HK-2 (cell line): ENCODE data around the gene SAMD4B.
"Not testable (repeated sequence)": the region's sequence is repeated elsewhere in the genome, so short reads cannot be mapped to it uniquely, and the experiment has no call there.

ENCODE experiments used
- DNase-seq: peaks from one replicate; pipeline ENCODE4 v3.0.0-alpha.2; 2018; ENCODE audit not compliant: unreplicated experiment

Gene SAMD4B, protein sequence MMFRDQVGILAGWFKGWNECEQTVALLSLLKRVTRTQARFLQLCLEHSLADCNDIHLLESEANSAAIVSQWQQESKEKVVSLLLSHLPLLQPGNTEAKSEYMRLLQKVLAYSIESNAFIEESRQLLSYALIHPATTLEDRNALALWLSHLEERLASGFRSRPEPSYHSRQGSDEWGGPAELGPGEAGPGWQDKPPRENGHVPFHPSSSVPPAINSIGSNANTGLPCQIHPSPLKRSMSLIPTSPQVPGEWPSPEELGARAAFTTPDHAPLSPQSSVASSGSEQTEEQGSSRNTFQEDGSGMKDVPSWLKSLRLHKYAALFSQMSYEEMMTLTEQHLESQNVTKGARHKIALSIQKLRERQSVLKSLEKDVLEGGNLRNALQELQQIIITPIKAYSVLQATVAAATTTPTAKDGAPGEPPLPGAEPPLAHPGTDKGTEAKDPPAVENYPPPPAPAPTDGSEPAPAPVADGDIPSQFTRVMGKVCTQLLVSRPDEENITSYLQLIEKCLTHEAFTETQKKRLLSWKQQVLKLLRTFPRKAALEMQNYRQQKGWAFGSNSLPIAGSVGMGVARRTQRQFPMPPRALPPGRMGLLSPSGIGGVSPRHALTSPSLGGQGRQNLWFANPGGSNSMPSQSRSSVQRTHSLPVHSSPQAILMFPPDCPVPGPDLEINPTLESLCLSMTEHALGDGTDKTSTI

DNA sequence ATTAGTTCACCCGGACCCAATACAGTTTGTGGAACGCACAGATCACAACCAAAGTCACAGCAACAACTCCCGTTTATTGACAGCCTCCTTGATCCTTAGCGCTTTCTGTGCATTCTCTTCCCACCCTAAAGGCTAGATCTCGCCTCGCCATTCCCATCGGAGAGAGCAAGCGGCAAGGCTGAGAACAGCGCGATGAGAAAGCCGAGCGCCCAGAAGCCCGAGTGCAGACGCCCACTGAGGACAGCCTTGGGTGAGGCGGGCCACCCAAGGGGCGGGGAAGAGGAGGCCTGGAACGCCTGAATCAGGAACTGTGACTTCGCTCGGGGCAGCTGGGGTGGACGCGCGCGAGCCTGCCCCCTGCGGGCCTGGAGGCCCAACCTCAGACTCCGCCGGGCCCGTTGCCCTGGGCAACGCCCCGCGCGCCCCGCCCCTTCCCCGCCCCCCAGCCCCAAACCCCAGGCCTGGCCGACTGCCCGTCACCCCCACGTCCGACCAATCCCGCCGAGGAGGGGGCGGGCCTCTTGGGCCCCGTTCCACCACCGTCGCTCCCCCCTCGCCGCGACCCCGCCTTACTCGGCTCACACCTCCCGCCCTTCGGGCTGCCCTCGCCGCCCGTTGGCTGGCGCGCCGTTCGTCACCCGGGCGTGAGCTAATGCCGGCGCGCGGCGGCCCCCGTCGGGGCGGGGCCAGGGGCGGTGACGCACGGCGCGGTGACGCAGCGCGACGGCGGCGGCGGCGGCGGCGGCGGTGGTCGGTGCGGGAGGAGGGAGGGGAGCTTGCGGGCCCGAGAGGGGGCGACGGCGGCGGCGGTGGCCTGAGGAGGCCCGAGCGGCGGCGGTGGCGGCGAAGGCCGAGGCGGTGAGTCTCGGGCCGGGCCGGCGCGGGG lies at the start of gene SAMD4B:
TSS of gene SAMD4B (plus strand) at position 703 of the 886 bp plus-strand sequence. CDS start 14,473 bp downstream, outside the sequence.
- peak; percentile 99 for DNase-seq

DNA sequence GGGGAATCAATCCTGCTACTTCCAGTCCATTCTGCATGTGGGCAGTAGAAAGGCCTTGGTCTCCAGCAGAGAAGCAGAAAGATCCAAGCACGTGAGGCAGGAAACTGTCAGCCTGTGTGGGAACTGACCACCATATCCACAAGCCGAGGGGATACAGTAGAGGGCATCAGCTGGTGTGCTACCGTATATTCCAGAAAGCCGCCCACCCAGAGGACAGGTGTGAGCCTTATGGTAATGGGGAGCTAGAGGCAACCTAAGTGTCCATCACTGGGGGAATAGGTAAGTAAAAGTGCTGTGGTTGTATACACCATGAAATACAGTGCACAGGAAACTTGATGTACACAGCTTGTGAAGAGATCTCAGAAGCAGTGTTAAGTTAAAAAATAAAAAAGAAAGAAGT lies 48.8 kb upstream of the SAMD4B start:
- no peak for DNase-seq

DNA sequence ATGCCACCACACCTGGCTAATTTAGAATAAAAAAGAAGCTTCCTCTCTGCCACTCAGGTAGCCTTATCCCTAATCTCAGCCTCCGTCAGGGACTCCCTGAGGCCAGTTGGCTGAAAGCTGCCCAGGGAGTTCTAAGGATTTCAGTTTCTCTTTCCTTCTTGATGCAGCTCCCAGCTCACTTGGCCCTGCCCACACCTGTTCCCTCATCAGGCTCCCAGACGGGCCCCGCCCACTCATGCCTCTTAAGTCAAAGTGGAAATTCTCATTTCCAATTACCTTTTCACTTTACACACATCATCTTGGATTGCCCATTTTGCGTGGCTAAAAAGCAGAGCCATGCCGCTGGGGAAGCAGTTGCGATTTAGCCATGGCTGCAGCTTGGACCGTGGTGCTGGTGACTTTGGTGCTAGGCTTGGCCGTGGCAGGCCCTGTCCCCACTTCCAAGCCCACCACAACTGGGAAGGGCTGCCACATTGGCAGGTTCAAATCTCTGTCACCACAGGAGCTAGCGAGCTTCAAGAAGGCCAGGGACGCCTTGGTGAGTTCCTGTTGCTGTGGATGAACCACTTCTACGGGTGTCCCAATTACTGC lies 46.1 kb upstream of the SAMD4B start, which contains the start of gene IFNL1:
TSS of gene IFNL1 (plus strand) at position 353 of the 591 bp plus-strand sequence. CDS start at position 368, 15 bp downstream.
- no peak for DNase-seq

DNA sequence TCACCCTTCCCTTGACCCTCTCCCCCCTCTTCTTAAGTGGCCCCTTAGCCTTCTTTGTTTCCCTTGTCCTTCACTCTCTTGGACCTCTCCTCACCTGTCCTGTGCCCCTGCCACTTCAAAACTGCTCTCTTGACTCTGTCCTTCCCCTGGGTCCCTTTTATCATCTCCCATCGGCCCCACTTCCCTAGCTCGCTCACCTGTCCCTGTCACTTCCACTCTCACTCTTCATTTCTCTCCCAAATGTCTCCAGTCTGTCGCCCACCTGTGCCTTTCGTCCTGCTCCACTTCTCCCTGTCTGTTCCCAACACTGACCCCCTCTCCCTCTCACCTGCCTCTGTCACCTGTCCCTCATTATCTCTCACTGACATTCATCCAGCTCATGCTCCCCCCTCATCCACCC lies 45.3 kb upstream of the SAMD4B start:
- DNase-seq = no peak

DNA sequence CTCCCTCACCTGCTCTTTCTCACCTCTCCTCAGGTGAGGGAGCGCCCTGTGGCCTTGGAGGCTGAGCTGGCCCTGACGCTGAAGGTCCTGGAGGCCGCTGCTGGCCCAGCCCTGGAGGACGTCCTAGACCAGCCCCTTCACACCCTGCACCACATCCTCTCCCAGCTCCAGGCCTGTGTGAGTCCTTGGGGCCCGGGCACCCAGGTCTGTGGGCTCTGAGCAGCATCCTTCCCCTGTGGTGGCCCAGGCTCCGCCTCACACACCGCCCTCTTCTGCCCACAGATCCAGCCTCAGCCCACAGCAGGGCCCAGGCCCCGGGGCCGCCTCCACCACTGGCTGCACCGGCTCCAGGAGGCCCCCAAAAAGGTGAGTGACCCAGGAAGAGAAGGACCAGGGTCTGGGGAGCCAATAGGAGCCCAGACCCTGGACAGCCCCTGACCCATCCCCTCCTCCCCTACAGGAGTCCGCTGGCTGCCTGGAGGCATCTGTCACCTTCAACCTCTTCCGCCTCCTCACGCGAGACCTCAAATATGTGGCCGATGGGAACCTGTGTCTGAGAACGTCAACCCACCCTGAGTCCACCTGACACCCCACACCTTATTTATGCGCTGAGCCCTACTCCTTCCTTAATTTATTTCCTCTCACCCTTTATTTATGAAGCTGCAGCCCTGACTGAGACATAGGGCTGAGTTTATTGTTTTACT lies 44.1 kb upstream of the SAMD4B start:
- no peak for DNase-seq

DNA sequence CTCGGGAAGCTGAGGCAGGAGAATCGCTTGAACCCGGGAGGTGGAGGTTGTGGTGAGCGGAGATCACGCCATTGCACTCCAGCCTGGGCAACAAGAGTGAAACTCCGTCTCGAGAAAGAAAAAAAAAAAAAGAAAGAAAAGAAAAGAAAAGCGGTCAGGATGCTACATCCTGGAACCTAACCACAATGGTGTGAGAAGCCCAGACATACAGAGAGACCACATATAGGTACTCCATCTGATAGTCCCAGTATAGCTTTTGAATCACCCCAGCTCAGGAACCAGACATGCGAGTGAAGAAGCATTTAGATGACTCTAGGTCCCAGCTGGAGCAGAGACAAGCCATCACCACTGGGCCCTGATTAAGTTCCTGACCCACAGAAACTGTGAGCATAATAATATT lies 42.8 kb upstream of the SAMD4B start:
- no peak for DNase-seq

DNA sequence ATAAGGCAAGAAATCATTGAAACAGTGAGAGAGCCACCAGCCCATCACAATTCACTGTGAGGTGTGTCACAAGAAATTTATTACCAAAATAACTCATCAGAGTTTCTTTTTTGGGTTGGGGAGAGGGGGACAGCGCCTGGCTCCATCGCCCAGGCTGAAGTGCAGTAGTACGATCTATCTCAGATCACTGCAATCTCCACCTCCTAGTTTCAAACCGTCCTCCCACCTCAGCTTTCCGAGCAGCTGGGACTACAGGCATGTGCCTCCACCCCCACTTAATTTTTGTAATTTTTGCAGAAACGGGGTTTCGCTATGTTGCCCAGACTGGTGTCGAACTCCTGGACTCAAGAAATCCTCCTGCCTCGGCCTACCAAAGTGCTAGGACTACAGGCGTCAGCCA lies 42.4 kb upstream of the SAMD4B start:
- DNase-seq = no peak

DNA sequence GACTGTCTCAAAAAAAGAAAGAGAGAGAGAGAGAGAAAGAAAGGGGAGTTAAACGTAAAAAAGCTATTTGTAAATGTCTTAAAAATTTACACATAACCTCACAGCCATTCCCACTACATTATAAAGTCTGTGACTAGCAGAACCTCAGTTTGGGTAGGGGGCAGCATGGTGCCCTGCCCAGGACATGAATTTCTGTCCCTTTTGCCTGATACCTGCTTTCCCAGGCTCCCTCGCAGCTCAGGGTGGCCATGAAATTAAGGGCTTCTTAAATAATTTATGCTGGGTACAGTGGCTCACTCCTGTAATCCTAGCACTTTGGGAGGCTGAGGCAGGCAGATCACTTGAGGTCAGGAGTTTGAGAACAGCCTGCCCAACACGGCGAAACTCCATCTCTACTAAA lies 41.2 kb upstream of the SAMD4B start:
- DNase-seq = no peak

DNA sequence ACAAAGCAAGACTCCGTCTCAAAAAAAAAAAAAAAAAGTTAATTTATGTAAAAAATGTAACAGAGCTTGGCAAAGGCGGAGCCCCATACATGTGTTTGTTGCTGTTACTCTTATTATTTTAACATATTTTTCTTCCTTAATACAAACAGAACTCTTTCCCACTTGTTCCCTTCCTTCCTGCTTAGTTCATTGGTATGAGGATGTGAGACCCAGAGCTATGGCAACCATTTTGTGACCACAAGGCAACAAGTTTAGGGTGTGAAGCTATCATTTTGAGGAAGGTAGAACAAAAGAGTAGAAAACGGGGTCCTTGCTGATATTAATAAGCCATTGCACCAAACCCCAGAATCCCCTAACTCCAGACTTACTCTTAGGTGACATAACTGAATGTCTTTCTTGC lies 40.7 kb upstream of the SAMD4B start:
- no peak for DNase-seq

DNA sequence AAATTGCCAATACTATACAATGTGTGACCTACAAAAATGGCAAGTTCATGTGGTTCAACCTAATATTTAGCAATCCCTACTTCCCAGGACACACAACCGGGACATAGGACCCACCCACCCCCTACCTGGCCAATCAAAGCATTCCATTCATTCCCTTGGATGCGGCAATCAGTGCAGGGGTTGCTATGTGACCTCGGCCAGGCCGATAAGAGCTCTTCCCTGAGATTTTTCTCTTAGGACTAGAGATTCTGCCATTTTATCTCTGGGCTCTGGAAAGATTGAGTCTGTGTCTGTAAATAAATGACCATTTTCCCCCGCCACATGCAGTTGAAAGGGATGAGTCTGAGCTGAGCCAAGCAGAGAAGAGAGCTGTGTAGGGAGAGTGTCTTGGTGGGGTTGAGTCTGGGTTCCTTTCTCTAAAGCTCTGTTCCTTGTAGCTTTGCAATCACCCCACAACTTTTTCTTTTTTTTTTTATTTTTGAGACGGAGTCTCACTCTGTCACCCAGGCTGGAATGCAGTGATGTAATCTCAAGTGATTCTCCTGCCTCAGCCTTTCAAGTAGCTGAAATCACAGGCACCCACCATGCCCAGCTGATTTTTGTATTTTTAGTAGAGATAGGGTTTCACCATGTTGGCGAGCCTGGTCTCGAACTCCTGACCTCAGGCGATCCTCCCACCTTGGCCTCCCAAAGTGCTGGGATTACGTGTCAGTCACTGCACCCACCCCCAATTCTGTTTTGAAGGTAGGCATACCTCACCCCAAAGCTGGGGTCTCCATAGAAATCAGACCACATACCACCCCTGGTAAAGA lies 38.6 kb upstream of the SAMD4B start:
- peak; percentile 32 for DNase-seq

DNA sequence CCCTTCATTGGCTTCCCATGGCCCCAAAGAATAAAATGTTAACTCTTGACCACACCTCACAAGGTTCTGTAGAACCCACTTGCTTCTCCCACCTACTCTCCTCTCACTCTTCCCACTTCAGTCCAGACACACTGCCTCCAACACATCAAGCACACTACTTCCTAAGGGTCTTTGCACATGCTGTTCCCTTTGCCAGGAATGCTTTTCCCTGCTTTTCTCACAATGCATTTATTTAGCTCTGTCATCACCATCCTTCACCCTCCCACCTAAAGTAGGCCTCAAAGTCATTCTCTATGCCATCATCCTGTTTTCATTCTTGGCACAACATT lies 38.1 kb upstream of the SAMD4B start:
- DNase-seq = no peak

DNA sequence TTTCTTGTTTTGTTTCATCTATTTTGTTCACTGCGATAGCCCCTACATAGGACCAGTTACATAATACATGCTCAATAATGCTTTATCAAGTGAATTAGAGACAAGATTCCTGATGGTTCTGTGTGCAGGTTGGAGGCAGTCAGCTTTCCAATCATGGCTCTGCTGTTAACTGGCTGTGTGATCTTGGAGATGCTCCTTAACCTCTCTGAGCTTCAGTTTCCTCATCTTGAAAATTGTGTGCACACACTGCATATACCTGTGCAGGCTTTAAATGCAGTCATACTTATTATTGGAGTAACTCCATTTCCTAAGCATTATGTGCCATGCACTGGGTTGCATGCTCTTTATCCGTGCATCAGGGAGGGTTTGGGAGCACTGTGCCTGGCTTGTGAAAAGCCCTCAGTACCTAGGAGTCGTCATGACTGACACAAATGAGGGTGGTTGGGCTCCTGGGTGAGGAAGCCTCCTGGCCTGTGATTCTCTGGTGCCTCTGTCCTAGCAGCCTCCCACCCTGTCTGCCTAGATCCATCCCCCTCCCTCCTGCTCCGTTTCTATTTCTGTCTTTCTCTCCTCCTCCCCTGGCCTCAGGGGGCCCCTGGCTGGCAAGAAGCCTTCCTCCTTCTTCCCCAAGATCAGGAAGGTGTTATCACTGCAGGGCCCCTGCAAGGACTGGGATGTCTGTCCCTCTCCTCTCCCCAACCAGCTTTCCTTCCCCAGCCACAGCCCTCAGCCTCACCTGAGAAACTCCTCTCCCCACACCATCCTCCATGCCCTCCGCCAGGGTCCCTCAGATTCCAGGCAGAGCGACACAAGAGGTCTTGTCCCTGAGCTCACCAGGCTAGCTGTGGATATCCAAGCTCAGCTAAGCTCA lies 37.3 kb upstream of the SAMD4B start:
- no peak for DNase-seq

DNA sequence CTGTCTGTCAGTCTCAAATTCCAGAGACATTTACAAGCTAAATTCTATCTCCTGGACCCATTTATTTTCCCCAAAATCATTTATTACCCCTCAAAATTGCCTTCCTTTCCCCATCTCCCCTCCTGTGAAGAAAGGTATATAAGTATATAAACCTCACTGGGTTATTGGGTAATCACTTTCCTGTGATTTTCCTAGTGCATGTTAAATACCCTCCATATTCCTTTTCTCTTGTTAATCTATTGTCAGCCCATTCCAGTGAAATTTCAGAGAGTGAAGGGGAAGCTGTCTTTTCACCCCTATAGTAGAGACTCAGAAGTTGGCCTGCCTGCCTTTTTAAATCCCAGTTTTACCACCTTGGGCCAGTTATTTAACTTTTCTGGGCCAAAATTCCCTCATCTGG lies 36.1 kb upstream of the SAMD4B start:
- DNase-seq = no peak

DNA sequence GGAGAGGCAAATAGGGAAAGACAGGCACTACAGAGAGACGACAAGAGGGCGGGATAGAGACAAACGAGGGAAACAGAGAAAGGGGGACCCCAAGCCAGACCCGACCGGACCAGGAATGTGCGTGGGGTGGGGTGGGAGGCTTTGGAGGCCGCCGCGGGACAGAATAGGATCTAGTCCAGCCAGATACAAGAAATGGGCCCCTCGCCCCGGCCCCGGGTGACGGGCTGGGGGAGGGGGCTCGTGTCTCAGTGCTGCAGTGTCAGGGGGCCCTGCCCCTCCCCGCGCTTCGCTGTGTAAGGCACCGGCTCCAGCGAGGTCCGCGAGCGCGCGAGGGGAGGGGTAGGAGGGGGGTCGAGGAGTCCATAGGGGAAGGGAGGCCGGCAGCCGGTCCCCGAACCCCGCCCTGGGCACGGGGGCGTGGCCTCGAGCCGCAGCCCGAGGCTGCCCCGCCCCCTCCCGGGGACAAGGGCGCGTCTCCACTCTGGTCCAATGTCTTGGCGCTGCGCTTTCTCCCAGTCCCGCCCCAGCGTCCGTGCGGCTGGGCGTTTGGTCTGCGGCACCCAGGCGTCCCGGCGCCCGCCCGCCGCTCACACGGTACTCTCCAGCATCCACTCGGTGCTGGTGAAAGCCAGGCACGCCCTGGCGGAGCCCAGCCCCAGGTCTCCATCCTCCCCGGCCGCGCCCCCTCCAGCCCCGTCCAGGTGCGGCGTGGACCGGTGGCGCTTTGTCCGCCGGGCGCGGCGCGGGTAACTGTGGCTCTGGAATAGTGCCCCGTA lies 35.0 kb upstream of the SAMD4B start:
- no peak for DNase-seq

DNA sequence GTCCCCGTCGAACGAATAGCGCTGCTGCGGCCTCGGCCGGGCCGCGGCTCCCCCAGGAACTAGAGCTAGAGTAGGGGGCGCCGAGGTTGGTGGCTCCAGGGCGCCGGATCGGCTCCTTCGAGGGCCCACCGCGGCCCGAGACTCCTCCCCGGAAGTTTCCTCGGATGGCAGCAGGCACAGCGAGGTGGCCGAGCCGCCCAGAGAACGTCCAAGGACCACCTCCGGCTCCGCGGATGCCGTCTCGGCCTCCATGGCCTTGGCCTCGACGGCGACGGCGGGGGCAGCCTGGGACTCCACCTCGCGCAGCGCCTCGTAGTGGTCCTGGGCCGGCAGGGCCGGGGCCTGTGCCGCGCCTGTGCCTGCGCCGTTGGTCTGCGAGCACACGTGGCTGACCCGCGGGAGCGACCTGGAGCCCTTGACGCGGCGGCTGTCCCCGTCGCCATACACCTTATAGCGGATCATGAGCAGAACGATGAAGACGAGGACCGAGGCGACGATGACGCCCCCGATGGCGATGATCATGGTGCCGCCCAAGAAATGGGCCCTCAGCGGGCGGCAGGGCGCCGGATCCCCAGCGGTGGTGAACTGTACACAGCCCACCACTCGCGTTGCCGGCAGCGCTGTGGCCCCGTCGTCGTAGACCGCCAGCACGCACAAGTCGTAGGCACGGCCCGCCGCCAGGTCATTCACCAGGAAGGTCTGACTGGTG lies 34.2 kb upstream of the SAMD4B start:
- DNase-seq = no peak

DNA sequence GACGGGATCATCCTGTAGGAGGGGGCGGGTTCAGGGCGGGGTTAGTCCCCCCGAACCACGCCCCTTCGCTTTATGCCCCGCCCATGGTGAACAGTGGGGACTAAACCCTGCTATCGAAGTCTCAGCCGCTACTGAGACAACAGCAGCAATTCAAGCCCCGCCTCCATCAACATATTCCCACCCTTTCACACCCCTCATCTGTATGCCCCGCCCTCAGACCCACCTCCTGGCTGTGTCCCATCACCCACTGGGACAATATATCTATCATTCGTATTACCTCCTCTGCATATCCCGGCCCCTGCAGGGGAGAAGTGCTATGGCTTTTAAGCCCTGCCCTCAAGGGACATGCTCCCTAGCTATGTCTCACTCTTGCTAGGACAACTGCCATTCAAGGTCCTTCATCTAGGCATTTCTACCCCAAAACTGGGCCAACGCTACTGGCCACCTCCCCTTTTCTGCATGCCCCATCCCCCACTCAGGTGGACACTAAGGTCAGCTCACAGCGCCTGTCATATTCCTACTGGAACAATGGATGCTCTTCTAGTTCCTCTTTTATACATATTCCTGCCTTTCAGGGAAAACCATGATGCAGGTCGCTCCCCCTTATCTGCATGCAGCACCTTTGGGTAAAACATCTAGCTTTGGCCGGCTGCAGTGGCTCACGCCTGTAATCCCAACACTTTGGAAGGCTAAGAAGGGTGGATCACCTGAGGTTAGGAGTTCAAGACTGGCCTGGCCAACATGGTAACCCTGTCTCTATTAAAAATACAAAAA lies 33.5 kb upstream of the SAMD4B start:
- DNase-seq = no peak

DNA sequence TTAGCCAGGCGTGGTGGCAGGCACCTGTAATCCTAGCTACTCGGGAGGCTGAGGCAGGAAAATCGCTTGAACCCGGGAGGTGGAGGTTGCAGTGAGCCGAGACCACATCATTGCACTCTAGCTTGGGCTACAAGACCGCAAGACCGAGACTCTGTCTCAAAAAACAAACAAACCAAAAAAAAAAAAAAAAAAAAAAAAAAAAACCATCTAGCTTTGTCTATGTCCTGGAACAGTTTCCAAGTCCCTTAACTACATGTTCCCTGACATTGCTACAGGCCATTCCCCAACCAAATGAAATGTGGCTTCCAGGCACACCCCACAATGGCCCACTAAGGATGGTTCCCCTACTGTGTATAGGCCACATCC lies 32.9 kb upstream of the SAMD4B start:
- not testable (repeated sequence) for DNase-seq
